Keratinocyte (primary cell): Measurements from ENCODE around the gene TMEM259. TPM values are rescaled to one million over a fixed set of nuclear protein-coding genes. Genes with fewer than 3 reads are reported as not detected.
A peak's percentile ranks its signal among the peaks of the same experiment; 100 is the strongest.

Experiments
- DNase-seq: peaks from one replicate; pipeline ENCODE4 v3.0.0-alpha.2; 2011; ENCODE audit warnings: low read depth, missing footprints, low spot score
- FAIRE-seq: peaks from 2 replicates; lab custom pipeline; 2011; peaks lifted over from hg19 to GRCh38; lab: Jason Lieb, UNC
- H2AFZ ChIP-seq: 2 replicates; pipeline ENCODE4 v1.6.0; 2012; ENCODE audit warnings: low read length, control low read depth, inconsistent platforms; ENCODE audit not compliant: control insufficient read depth
- H3K27ac ChIP-seq: 2 replicates; pipeline ENCODE4 v1.5.1; 2011; ENCODE audit warnings: low read length; ENCODE audit not compliant: control insufficient read depth, insufficient read depth
- H3K27me3 ChIP-seq: 3 replicates; pipeline ENCODE4 v1.6.0; 2011; ENCODE audit warnings: low read length; ENCODE audit not compliant: control insufficient read depth, insufficient read depth; ENCODE audit errors: extremely low read depth
- H3K36me3 ChIP-seq, 2 experiments: 2 replicates in 1 of 2; 3 replicates in 1 of 2; pipeline ENCODE4 v1.5.1; 2011; ENCODE audit warnings: low read length in 2 of 2, mild to moderate bottlenecking in 1 of 2; ENCODE audit not compliant: control insufficient read depth in 2 of 2, insufficient read depth in 2 of 2; ENCODE audit errors: extremely low read depth in 1 of 2
- H3K4me1 ChIP-seq: 3 replicates; pipeline ENCODE4 v1.5.1; 2011; ENCODE audit warnings: low read length; ENCODE audit not compliant: control insufficient read depth, insufficient read depth; ENCODE audit errors: extremely low read depth
- H3K4me2 ChIP-seq: 3 replicates; pipeline ENCODE4 v1.6.0; 2011; ENCODE audit warnings: low read depth, low read length; ENCODE audit not compliant: control insufficient read depth, insufficient read depth; ENCODE audit errors: extremely low read depth
- H3K4me3 ChIP-seq, 3 experiments: fragments of 200-600 bp in 1 of 3; sonication (generic) in 1 of 3; 2 replicates in 2 of 3; 3 replicates in 1 of 3; pipeline ENCODE4 v1.5.1; 2011 to 2016; ENCODE audit warnings: low read length in 3 of 3, mild to moderate bottlenecking in 3 of 3, control low read depth in 2 of 3, inconsistent platforms in 1 of 3, low read depth in 1 of 3, mixed read lengths in 1 of 3, mixed run types in 1 of 3, moderate library complexity in 1 of 3; ENCODE audit not compliant: control insufficient read depth in 2 of 3, insufficient read depth in 2 of 3; ENCODE audit errors: extremely low read depth in 1 of 3
- H3K79me2 ChIP-seq: 2 replicates; pipeline ENCODE4 v1.6.0; 2012; ENCODE audit warnings: low read length; ENCODE audit not compliant: control insufficient read depth, insufficient read depth
- H3K9ac ChIP-seq: 3 replicates; pipeline ENCODE4 v1.6.0; 2011; ENCODE audit warnings: low read length; ENCODE audit not compliant: control insufficient read depth, insufficient read depth; ENCODE audit errors: extremely low read depth
- H3K9me1 ChIP-seq: 3 replicates; pipeline ENCODE4 v1.6.0; 2011; ENCODE audit warnings: low read length; ENCODE audit not compliant: control insufficient read depth, insufficient read depth; ENCODE audit errors: extremely low read depth
- H3K9me3 ChIP-seq: 2 replicates; pipeline ENCODE4 v1.5.1; 2012; ENCODE audit warnings: low read depth, low read length; ENCODE audit not compliant: control insufficient read depth
- H4K20me1 ChIP-seq: 3 replicates; pipeline ENCODE4 v1.6.0; 2011; ENCODE audit warnings: low read length; ENCODE audit not compliant: control insufficient read depth, insufficient read depth; ENCODE audit errors: extremely low read depth
- EZH2 ChIP-seq: IDR thresholded peaks from one replicate; pipeline ENCODE4 v1.6.1; 2012; ENCODE audit warnings: inconsistent platforms, mild to moderate bottlenecking, low read length, moderate library complexity
- dilution Hi-C: fragments of 300-500 bp; cut with MboI; formaldehyde crosslinking; loops from one replicate; pipeline ENCODE4 v1.7.0; 2020; ENCODE audit warnings: low sequenced_read_pairs; ENCODE audit not compliant: extremely low pct_ligation_motif_present
- polyA plus RNA-seq, 5 experiments: library from polyadenylated mRNA; depleted of rRNA in 3 of 5; stranded (reverse) in 3 of 5; stranded (forward) in 1 of 5; unstranded in 1 of 5; fragments of >200 nt; gene quantifications; 1 replicate in 1 of 5; 2 replicates in 3 of 5; 3 replicates in 1 of 5; pipeline versions ENCODE4 v1.2.1 to v1.2.3, GENCODE V29; 2011 to 2012; ENCODE audit warnings: missing spikeins in 2 of 5, low read depth in 1 of 5, low replicate concordance in 1 of 5
- TF ChIP-seq, protein P1 (sequence below), 3 experiments: IDR thresholded peaks in 1 of 3; conservative IDR thresholded peaks in 1 of 3; optimal IDR thresholded peaks in 1 of 3; 2 replicates in 2 of 3; 3 replicates in 1 of 3; pipeline versions ENCODE3 to v1.5.1; 2011; ENCODE audit warnings: low read length in 3 of 3, mild to moderate bottlenecking in 3 of 3, moderate library complexity in 2 of 3, control low read depth in 1 of 3, inconsistent platforms in 1 of 3; ENCODE audit not compliant: insufficient read depth in 2 of 3; ENCODE audit errors: extremely low read depth in 1 of 3

Gene TMEM259
- polyA plus RNA-seq, 1 donor (not counting 4 experiments of a cell fraction or from before 2014, with no cell fraction given): 61.5 TPM

DNA sequence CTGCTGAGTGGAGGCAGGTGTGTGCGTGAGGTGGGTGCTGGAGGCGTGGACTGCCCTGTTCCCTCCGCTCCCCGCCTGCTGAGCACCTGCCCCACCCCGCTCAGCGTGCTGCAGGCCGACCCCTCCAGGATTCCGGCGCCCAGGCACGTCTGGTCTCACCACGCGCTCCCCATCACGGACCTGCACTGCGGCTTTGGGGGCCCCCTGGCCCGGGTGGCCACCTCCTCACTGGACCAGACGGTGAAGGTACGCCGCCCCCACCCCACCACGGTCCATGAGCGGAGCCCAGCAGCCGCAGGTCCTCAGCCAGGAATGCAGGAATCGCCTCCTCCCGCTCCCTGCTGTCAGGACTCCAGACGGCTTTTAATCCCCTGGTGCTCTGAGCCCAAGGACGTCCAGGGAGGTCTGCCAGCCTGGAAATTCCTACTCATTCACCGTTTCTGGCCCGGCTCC, 30.8 kb downstream of the TMEM259 start:
- H3K9me1 ChIP-seq: no peaks in the 10 kb centered on the region
- no peak overlapping the region for H3K4me3 ChIP-seq
- no peak overlapping the region for H2AFZ ChIP-seq
- dilution Hi-C loops: no loop called here
- FAIRE-seq (no peak), DNase-seq (no peak)
- H3K27me3 ChIP-seq: no peaks in the 10 kb centered on the region
- H4K20me1 ChIP-seq: no peaks in the 10 kb centered on the region
- peaks cover 5% of the 10 kb centered on the region for H3K79me2 ChIP-seq
- H3K9ac ChIP-seq: no peak overlapping the region
- H3K4me2 ChIP-seq: no peak overlapping the region
- H3K27ac ChIP-seq: no peak overlapping the region
- TF ChIP-seq EZH2: no peak
- TF ChIP-seq, protein P1, sequence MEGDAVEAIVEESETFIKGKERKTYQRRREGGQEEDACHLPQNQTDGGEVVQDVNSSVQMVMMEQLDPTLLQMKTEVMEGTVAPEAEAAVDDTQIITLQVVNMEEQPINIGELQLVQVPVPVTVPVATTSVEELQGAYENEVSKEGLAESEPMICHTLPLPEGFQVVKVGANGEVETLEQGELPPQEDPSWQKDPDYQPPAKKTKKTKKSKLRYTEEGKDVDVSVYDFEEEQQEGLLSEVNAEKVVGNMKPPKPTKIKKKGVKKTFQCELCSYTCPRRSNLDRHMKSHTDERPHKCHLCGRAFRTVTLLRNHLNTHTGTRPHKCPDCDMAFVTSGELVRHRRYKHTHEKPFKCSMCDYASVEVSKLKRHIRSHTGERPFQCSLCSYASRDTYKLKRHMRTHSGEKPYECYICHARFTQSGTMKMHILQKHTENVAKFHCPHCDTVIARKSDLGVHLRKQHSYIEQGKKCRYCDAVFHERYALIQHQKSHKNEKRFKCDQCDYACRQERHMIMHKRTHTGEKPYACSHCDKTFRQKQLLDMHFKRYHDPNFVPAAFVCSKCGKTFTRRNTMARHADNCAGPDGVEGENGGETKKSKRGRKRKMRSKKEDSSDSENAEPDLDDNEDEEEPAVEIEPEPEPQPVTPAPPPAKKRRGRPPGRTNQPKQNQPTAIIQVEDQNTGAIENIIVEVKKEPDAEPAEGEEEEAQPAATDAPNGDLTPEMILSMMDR (optimal IDR thresholded peaks at IDR 0.05 in 1 of 3, IDR thresholded peaks at IDR 0.05 in 1 of 3, conservative IDR thresholded peaks at IDR 0.05 in 1 of 3; ENCODE audit: extremely low read depth in 1 of 3, insufficient read depth in 2 of 3, low read length in 3 of 3): no peak
- peaks cover 22 to 24% of the 10 kb centered on the region in 2 experiments for H3K36me3 ChIP-seq
- H3K4me1 ChIP-seq: peaks cover 3% of the 10 kb centered on the region
- no peaks in the 10 kb centered on the region for H3K9me3 ChIP-seq

DNA sequence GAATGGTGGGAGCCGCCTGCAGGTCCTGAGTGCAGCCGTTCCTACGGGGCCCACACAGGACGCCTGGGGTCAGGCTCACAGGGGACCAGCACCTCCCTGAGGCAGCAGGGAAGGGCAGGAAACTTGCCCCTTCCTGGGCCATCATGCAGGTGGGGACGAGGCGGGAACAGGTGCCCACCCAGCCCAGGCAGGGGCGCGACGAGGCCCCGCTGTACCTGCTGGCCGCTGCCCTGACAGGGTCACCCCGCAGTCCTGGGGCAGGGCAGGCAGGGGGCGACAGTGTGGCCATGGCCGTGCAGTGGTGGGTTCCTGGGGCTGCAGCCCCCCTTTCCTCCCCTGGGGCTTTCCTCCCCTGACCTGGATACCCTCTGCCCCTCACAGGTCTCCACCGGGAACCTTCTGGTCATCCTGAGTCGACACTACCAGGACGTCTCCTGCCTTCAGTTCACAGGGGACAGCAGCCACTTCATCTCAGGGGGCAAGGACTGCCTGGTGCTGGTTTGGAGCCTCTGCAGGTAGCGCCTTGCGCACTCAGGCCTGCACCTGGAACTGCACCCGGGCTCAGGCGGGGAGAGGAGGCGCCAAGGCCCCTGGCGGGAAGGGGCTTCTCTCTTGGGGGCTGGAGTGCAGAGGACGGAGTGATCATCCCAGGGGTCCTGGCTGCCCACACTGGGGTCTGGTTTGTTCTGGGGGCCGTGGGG, 31.4 kb downstream of the TMEM259 start:
- FAIRE-seq (no peak), DNase-seq (no peak)
- Histone ChIP-seq H3K4me3 (no peak overlapping the region), H3K9ac (no peak overlapping the region), H3K4me1 (peaks cover 7% of the 10 kb centered on the region), H3K27me3 (no peaks in the 10 kb centered on the region), H4K20me1 (no peaks in the 10 kb centered on the region), H3K9me3 (no peaks in the 10 kb centered on the region), H3K4me2 (no peak overlapping the region), H3K27ac (no peak overlapping the region), H2AFZ (no peak overlapping the region), H3K36me3 (peaks cover 22 to 24% of the 10 kb centered on the region in 2 experiments), H3K9me1 (no peaks in the 10 kb centered on the region), H3K79me2 (peaks cover 10% of the 10 kb centered on the region)
- dilution Hi-C loops: no loop called here
- TF ChIP-seq EZH2: no peak
- TF ChIP-seq, protein P1 (optimal IDR thresholded peaks at IDR 0.05 in 1 of 3, IDR thresholded peaks at IDR 0.05 in 1 of 3, conservative IDR thresholded peaks at IDR 0.05 in 1 of 3; ENCODE audit: extremely low read depth in 1 of 3, insufficient read depth in 2 of 3, low read length in 3 of 3): peak; percentile 13 to 48 (median 30)
